ENCODE measurements around the gene C3.

GRCh38 chr19:6736917-6737283 is 16.4 kb upstream of the C3 start:
- TF ChIP-seq CTCF (IDR thresholded peaks at IDR 0.05; ENCODE audit: borderline replicate concordance, extremely low read depth, low read length, poor library complexity, severe bottlenecking) (no peak), EZH2 (IDR thresholded peaks at IDR 0.05; ENCODE audit: borderline replicate concordance, low read depth, low read length, severe bottlenecking) (no peak)

All from DND-41 (cell line).